Mesendoderm (in vitro differentiated cells): ENCODE measurements around the gene KRT13.

ENCODE experiments used
- DNase-seq: peaks from one replicate; pipeline ENCODE4 v3.0.0; 2013
- H2AK5ac ChIP-seq: 2 replicates; pipeline ENCODE4 v1.6.1; 2013; ENCODE audit warnings: low read length, inconsistent platforms
- H2BK120ac ChIP-seq: 2 replicates; pipeline ENCODE4 v1.6.1; 2013; ENCODE audit warnings: low read depth, mild to moderate bottlenecking, low read length, moderate library complexity, mixed read lengths
- H2BK15ac ChIP-seq: replicated peaks from 2 replicates; pipeline ENCODE4 v1.6.1; 2013; ENCODE audit warnings: low read depth, mild to moderate bottlenecking, moderate library complexity
- H2BK5ac ChIP-seq: 2 replicates; pipeline ENCODE4 v1.6.1; 2013; ENCODE audit warnings: low read length, inconsistent platforms
- H3K18ac ChIP-seq: 2 replicates; pipeline ENCODE4 v1.6.1; 2013; ENCODE audit warnings: mild to moderate bottlenecking, low read length, mixed read lengths
- H3K23ac ChIP-seq: one replicate; pipeline ENCODE4 v1.6.1; 2013; ENCODE audit warnings: low read length
- H3K27ac ChIP-seq: 2 replicates; pipeline ENCODE4 v1.5.1; 2013; ENCODE audit warnings: low read depth, mild to moderate bottlenecking, inconsistent platforms, low read length, moderate library complexity
- H3K27me3 ChIP-seq: 2 replicates; pipeline ENCODE4 v1.6.1; 2013; ENCODE audit warnings: low read length, control low read depth, mild to moderate bottlenecking, inconsistent platforms; ENCODE audit not compliant: insufficient read depth, poor library complexity
- H3K36me3 ChIP-seq: 2 replicates; pipeline ENCODE4 v1.6.1; 2013; ENCODE audit warnings: low read length, inconsistent platforms; ENCODE audit not compliant: control insufficient read depth, insufficient read depth
- H3K4ac ChIP-seq: one replicate; pipeline ENCODE4 v1.6.1; 2013; ENCODE audit warnings: low read depth, mild to moderate bottlenecking, low read length, moderate library complexity
- H3K4me1 ChIP-seq: 2 replicates; pipeline ENCODE4 v1.6.1; 2013; ENCODE audit warnings: low read depth, low read length, inconsistent platforms; ENCODE audit not compliant: control insufficient read depth
- H3K4me2 ChIP-seq: 2 replicates; pipeline ENCODE4 v1.6.1; 2013; ENCODE audit warnings: low read length
- H3K4me3 ChIP-seq: 2 replicates; pipeline ENCODE4 v1.5.1; 2013; ENCODE audit warnings: mild to moderate bottlenecking, low read length
- H3K56ac ChIP-seq: one replicate; pipeline ENCODE4 v1.6.1; 2013; ENCODE audit warnings: low read length
- H3K79me1 ChIP-seq: 2 replicates; pipeline ENCODE4 v1.6.1; 2013; ENCODE audit warnings: low read length, inconsistent platforms
- H3K79me2 ChIP-seq: 2 replicates; pipeline ENCODE4 v1.6.1; 2013; ENCODE audit warnings: mild to moderate bottlenecking, low read length; ENCODE audit not compliant: control insufficient read depth, insufficient read depth
- H3K9ac ChIP-seq: 2 replicates; pipeline ENCODE4 v1.6.1; 2013; ENCODE audit warnings: low read length, inconsistent platforms
- H4K5ac ChIP-seq: one replicate; pipeline ENCODE4 v1.6.1; 2013; ENCODE audit warnings: low read length
- H4K8ac ChIP-seq: one replicate; pipeline ENCODE4 v1.6.1; 2013; ENCODE audit warnings: low read depth, mild to moderate bottlenecking, control low read depth, low read length, moderate library complexity
- WGBS: extraction: QIAGEN DNeasy Blood & Tissue Kit; methylation state at CpG from one replicate; pipeline ENCODE4 v1.1.7; 2013; ENCODE audit warnings: low lambda C conversion rate, missing lambda C conversion rate; ENCODE audit not compliant: insufficient coverage; ENCODE audit errors: extremely low coverage; 5-methylcytosine and 5-hydroxymethylcytosine counted together

The KRT13 gene

GRCh38 chr17:41486809-41487530 lies 18.4 kb downstream of the KRT13 start:
- WGBS = no CpG with 5 or more reads among the region's 29 CpGs

DNA sequence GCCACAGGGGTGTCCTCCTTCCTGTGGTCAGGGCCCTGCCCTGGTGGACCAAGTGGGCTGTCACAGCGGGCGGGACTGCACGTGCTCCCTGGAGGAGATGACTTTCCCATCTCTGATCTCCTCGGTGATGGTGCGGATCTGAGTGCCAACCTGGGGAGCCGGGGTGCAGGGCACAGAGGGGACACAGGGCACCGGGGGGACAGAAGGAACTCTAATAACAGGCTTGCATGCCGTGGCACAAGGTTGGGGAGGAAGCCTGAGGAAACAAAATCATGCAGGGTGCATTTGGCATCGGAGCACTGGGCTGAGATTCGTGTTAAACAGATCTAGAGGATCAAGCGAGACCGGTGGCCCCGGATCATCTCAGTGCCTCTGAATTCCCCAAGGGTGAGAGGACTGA lies 19.1 kb downstream of the KRT13 start:
- H3K36me3 ChIP-seq = no peaks in the 10 kb centered on the region
- WGBS = no CpG with 5 or more reads among the region's 13 CpGs
- no peak overlapping the region for H3K27ac ChIP-seq
- no peak overlapping the region for H4K5ac ChIP-seq
- H3K4me2 ChIP-seq = no peak overlapping the region
- H3K79me2 ChIP-seq = no peaks in the 10 kb centered on the region
- H3K56ac ChIP-seq = no peak overlapping the region
- no peak overlapping the region for H3K23ac ChIP-seq
- no peak overlapping the region for H3K18ac ChIP-seq
- H3K4ac ChIP-seq = no peak overlapping the region
- no peak overlapping the region for H4K8ac ChIP-seq
- no peaks in the 10 kb centered on the region for H3K79me1 ChIP-seq
- H2BK120ac ChIP-seq = no peak overlapping the region
- no peak overlapping the region for H3K9ac ChIP-seq
- no peak overlapping the region for H2BK15ac ChIP-seq
- H2BK5ac ChIP-seq = no peak overlapping the region
- no peak overlapping the region for H3K4me3 ChIP-seq
- H2AK5ac ChIP-seq = no peak overlapping the region
- DNase-seq = no peak
- H3K27me3 ChIP-seq = no peaks in the 10 kb centered on the region
- peaks cover 10% of the 10 kb centered on the region for H3K4me1 ChIP-seq

More at GRCh38 chr17:41486809-41487530, 18.4 kb downstream of the KRT13 start:
- Histone ChIP-seq H2BK120ac (no peak overlapping the region), H3K4ac (no peak overlapping the region), H2BK5ac (no peak overlapping the region), H3K56ac (peak overlapping the region; percentile 25), H3K23ac (no peak overlapping the region), H3K4me2 (no peak overlapping the region), H3K36me3 (no peaks in the 10 kb centered on the region), H4K8ac (no peak overlapping the region), H3K27ac (no peak overlapping the region), H3K79me2 (no peaks in the 10 kb centered on the region), H3K18ac (no peak overlapping the region), H3K4me1 (peaks cover 10% of the 10 kb centered on the region), H3K79me1 (no peaks in the 10 kb centered on the region), H4K5ac (no peak overlapping the region), H2AK5ac (no peak overlapping the region), H3K4me3 (no peak overlapping the region), H2BK15ac (no peak overlapping the region), H3K9ac (no peak overlapping the region), H3K27me3 (no peaks in the 10 kb centered on the region)
- peak; percentile 72 for DNase-seq

- Histone ChIP-seq H4K5ac (no peak overlapping the region), H3K23ac (no peak overlapping the region), H2BK15ac (no peak overlapping the region), H3K4me1 (peaks cover 7% of the 10 kb centered on the region), H3K79me2 (no peaks in the 10 kb centered on the region), H3K4ac (no peak overlapping the region), H2AK5ac (no peak overlapping the region), H2BK120ac (no peak overlapping the region), H3K79me1 (no peaks in the 10 kb centered on the region), H3K27me3 (no peaks in the 10 kb centered on the region), H4K8ac (no peak overlapping the region), H3K9ac (no peak overlapping the region), H3K4me3 (no peak overlapping the region), H3K18ac (no peak overlapping the region), H3K36me3 (no peaks in the 10 kb centered on the region), H3K27ac (no peak overlapping the region), H2BK5ac (no peak overlapping the region), H3K4me2 (no peak overlapping the region), H3K56ac (no peak overlapping the region)
- DNase-seq = no peak
- no CpG with 5 or more reads among the region's 8 CpGs for WGBS
Measured at GRCh38 chr17:41484920-41485904, 20.2 kb downstream of the KRT13 start.

- Histone ChIP-seq H3K9ac (no peak overlapping the region), H3K36me3 (no peaks in the 10 kb centered on the region), H4K8ac (no peak overlapping the region), H3K79me2 (no peaks in the 10 kb centered on the region), H3K18ac (no peak overlapping the region), H2AK5ac (no peak overlapping the region), H3K4me2 (no peak overlapping the region), H3K4me3 (no peak overlapping the region), H2BK120ac (no peak overlapping the region), H3K56ac (peak overlapping the region; percentile 37), H2BK5ac (no peak overlapping the region), H3K23ac (no peak overlapping the region), H3K27me3 (no peaks in the 10 kb centered on the region), H3K4me1 (peaks cover 7% of the 10 kb centered on the region), H3K4ac (no peak overlapping the region), H3K27ac (no peak overlapping the region), H2BK15ac (no peak overlapping the region), H3K79me1 (no peaks in the 10 kb centered on the region), H4K5ac (no peak overlapping the region)
- DNase-seq = peak; percentile 48
- WGBS = no CpG with 5 or more reads among the region's 7 CpGs
Measured at GRCh38 chr17:41483991-41484826, 21.2 kb downstream of the KRT13 start.

GRCh38 chr17:41483531-41483930 lies 21.9 kb downstream of the KRT13 start:
- Histone ChIP-seq H2BK5ac (no peak overlapping the region), H3K23ac (no peak overlapping the region), H3K56ac (peak overlapping the region; percentile 50), H3K27ac (no peak overlapping the region), H3K4me3 (no peak overlapping the region), H3K79me2 (no peaks in the 10 kb centered on the region), H3K18ac (no peak overlapping the region), H2AK5ac (no peak overlapping the region), H3K27me3 (no peaks in the 10 kb centered on the region), H3K79me1 (no peaks in the 10 kb centered on the region), H3K9ac (no peak overlapping the region), H3K4me2 (no peak overlapping the region), H3K36me3 (no peaks in the 10 kb centered on the region), H3K4ac (no peak overlapping the region), H2BK15ac (no peak overlapping the region), H4K8ac (no peak overlapping the region), H2BK120ac (no peak overlapping the region), H3K4me1 (peaks cover 7% of the 10 kb centered on the region), H4K5ac (no peak overlapping the region)
- WGBS = no CpG with 5 or more reads among the region's 9 CpGs
- DNase-seq = peak; percentile 72
